Stimulated activated CD4-positive, alpha-beta T cell treated with anti-CD3 and anti-CD28 coated beads, Interleukin-1b, Interleukin-23, amount 100 ng/mL, for 4 hours (primary cell): Measurements from ENCODE around the gene AS3MT.
"Not testable (repeated sequence)": the region's sequence is repeated elsewhere in the genome, so short reads cannot be mapped to it uniquely, and the experiment has no call there.

Experiments used
- DNase-seq, 2 donors: peaks; one replicate each; pipeline ENCODE4 v3.0.0-alpha.2; 2020; ENCODE audit warnings: low read depth in 2 of 2

Gene AS3MT

DNA sequence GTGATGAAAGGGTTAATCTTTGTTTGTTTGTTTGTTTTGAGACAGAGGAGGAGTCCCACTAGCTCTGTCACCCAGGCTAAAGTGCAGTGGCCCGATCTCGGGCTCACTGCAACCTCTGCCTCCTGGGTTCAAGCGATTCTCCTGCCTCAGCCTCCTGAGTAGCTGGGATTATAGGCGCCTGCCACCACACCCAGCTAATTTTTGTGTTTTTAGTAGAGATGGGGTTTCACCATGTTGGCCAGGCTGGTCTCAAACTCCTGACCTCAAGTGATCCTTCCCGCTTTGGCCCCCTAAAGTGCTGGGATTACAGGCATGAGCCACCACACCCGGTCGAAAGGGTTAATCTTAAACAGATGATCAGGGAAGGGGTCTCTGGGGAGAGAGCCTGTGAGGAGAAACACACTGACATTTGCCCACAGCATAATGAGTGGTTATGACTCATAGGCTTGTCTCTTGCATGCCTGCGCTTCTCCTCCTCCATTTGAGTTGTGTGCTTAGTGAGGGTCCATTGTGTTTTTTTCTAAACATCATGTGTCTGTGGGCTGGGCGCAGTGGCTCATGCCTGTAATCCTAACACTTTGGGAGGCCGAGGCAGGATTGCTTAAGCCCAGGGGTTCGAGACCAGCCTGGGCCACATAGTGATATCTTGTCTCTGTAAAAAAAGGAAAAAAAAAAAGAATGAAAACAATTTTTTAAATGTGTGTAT is 13.4 kb upstream of the AS3MT start:
- DNase-seq, result not testable (repeated sequence)

DNA sequence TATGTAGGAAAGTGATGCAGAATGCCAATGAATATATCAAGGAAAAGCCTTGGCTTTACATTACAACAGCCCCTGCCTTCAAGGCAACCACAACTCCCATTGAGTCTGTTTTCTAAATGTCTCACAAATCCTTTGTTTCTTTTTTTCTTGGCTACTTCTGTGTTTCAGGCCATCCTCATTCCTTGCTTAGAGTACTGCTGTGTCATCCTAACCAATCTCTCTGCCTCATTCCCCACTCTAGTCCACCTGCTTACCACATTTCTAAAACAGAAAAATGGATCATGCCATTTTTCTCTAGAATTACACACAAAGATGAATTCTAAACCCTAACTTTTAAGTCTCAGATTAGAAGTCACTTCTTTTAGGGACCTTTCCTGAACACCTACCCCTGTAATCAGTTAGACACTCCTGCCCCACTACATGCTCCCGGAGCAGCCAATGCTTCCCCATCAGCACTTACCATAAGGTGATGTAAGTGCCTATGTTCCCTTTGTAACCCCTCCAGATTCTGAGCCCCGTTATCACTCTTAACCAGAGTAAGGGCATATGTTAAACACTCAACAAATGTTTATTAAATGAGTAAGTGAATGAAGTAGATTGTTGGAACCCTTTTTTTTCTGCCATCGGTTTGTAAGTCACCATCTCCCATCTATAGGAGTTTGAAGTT is 12.4 kb upstream of the AS3MT start:
- DNase-seq, result no peak

DNA sequence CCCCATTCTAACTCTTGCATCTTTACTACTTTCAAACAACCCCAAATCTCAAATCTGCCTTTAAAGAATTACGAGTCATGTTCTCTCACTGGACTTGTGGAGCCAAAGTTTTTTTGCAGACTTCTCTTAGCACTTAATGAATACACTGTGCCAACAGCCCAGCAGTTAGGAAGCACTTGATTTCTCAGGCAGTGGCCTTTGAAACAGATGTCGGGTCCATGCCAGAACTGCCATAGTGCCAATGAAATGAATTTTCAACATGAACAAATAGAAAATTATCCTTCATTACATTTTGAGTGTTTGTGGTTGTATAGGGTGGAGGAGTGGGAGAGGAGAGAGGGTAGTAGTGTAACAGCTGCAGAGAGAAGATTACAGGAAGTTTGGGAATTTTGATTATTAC is 9.4 kb upstream of the AS3MT start:
- DNase-seq, result no peak

DNA sequence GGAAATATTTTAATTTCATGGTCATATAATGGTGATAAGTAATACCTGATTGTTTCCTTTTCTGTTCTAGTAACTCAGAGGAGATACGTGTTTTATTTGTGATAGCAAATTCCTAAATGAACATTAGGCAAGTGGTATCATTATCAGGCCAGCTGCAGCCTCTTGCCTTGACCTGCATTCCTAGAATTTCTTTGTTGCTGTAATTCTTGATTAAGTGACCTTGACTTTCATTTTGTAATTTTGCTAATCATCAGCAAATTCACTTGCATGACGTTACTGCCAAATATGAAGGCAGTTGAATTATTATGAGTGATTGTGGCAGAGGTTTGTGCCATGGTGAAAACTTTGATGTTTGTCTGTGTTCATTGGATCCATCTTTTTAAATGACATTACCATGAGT is 5.6 kb upstream of the AS3MT start:
- DNase-seq, result no peak

DNA sequence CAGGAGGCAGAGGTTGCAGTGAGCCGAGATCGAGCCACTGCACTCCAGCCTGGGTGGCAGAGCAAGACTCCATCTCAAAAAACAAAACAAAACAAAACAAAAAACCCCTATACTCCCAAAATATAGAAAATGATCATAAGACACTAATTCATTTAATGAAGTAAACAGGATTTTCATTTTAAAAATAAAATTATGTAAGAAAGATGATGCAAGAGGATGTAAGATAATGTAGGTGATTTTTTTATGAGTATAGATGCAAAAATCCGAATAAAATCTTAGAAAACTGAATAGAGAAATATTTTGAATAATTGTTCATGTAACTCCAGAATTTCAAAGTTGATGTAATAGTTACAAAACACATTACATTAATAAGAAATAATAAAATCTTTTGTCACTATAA is 3.6 kb upstream of the AS3MT start:
- DNase-seq, result no peak

DNA sequence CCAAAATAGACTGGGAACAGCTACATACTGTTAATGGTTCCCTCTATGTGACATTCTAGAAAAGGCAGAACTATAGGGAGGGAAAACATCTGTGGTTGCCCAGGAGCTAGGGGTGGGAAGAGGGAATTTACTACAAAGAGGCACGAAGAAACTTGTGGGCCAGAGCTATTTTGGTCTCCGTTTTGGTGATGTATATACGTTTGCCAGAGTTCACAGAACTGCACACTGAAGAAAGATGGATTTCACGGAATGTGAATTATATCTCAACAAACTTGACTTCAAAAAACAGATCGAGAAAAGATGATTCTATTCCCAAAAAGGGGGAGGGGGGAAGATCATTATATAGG is 386 bp upstream of the AS3MT start:
- DNase-seq, result no peak

DNA sequence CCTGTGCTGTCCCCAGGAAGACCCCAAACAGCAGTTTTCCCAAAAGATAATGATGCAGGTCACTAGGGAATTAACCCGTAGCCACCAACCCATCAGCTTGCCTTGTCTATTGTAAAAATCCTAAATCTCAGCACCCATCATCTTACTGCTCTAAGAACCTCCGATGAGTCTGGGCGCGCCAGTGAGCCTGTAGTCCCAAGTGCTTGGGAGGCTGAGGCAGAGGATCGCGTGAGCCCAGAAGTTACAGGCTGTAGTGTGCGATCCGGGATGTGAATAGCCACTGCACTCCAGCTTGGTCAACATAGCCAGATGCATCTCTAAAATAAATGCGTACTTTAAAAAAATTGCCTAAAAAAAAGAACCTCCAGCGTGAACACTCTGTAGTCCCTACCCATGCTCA is 951 bp downstream of the AS3MT start:
- no peak for DNase-seq

DNA sequence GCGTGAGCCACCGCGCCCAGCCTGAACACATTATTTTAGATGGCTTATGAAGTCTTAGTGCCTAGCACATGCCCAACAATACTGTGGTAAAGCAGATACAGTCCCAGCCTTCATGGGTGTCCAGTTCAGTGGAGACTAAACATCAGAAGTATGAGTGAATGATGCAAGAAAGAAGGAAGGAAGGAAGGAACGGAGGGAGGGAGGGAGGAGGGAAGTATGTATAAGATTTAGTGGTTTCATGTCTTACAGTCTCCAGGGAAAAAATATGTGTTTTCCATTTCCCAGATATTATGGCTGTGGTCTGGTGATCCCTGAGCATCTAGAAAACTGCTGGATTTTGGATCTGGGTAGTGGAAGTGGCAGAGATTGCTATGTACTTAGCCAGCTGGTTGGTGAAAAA is 2.9 kb downstream of the AS3MT start:
- no peak for DNase-seq

DNA sequence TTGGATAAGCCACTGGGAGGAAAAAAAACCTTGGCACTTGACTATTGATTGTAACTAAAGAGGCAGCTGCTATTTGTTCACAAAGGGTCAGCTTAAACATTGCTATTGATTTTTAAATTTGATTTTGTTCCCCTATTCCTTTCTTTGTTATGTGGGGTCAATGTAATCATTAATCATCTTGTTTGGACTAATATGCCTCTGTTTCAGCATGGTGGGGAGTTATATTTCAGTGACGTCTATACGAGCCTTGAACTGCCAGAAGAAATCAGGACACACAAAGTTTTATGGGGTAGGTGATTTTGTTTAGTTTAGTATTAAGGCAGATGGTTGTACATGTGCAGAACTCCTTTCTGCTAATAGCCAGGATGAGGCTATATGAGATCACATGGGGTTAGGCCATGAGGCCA is 7.5 kb downstream of the AS3MT start:
- DNase-seq, result no peak

DNA sequence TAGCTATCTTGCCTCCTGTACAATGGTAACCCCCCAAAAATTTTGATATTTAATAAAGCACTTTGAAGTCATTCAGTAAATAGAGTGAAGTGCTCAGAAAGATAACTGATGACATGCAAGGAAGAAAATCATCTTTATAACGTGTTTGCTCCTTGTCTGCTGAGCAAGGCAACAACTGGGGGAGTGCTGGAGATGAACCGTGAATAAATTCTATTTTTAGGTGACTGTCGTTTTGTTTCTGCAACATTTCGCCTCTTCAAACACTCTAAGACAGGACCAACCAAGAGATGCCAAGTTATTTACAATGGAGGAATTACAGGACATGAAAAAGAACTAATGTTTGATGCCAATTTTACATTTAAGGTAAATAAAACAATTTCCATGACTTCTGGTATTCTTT is 9.4 kb downstream of the AS3MT start:
- no peak for DNase-seq

DNA sequence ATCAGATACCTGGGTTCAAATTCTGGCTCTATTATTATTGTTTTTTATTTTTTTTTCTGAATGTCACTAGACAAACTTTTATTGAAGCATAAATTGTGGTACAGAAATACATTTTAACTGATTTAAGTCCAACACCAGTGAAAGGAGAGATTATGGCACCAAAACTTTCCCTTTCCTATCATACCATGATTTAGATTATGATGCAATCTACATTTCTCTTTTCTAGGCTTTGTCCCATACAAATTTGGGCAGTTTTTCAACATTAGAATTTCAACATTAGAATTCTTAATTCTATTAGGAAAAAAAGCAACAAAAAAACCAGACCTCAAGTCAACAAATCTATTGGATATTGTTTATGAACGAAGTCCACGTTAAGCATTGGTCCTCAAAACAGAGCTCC is 11.0 kb downstream of the AS3MT start:
- no peak for DNase-seq

DNA sequence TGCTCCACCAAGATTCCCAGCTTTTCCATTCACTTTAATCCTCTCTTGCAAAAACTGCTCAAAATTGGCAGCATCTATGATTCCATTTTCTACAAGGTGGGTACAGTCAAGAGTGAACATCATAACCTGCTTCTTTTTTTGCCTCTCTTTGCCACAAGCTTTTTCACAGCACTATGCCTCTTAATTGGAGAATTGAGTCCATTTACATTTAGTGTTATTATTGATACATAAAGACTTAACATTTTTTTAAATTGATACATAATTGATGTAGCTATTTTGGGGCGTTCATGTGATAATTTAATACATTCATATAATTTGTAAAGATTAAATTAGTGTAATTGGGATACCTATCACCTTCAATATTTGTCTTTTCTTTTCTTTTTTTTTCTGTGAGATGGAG is 18.8 kb downstream of the AS3MT start:
- DNase-seq, result no peak

DNA sequence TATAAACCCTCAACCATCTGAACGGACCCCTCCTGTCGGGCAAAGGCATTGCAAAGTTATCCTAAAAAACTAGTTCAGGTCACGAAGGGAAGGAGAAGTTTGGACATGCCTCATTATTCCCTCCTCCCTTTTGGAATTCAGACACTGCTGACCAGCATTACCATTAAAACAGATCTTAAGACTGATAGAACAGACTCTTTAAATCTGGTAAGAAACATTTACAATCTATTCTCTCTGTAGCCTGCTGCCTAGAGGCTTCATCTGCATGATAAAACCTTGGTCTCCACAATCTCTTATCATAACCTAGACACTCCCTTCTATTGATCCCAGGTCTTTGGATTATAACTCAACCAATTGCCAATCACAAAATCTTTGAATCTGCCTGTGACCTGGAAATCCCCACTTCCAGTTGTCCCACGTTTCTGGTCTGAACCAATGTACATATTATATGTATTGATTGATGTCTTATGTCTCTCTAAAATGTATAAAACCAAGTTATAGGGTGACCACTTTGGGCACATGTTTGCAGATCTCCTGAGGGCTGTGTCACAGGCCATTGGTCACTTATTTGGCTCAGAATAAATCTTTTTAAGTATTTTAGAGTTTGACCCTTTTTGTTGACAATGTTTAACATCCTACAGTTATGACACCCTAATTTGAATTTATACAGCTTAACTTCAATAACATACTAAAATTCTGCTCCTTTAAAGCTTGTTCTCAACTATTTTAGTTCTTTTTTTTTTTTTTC is 25.4 kb downstream of the AS3MT start:
- DNase-seq, result no peak

DNA sequence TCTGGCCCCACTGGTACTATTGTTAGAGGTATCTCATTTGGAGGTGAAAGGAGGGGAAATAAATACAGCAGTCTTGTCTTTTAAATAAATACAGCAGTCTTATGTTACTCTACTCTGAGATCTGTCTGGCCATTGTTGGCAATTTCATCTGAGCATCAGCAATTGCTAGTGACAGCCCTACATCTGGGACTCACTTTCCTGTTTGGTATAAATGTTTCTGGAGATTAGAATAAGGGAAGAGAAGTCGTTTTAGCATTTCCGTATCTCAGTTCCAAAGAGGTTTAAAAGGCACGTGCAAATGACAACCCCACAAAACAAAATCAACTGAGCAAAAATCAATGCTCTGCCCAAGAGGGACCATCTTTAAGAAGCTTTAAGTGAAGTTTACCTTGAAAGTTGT is 30.7 kb downstream of the AS3MT start:
- DNase-seq, result no peak

DNA sequence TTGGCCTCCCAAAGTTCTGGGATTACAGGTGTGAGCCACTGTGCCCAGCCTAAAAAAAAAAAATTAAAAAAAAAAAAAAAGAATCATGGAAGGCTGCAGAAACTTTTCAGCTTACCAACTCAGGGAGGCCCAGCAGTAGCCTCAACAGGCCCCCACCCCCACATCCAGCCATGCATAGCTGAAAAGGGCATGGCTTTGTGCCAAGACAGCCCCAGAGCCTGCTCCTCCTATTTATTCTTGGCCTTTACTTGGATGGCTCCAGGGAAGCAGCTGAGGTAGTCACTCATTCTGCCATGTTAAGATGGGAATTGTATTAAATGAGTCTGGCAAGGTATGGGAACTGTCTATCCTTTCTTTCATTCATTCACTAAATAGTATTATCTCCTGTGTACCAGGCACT is 35.1 kb downstream of the AS3MT start:
- no peak for DNase-seq

DNA sequence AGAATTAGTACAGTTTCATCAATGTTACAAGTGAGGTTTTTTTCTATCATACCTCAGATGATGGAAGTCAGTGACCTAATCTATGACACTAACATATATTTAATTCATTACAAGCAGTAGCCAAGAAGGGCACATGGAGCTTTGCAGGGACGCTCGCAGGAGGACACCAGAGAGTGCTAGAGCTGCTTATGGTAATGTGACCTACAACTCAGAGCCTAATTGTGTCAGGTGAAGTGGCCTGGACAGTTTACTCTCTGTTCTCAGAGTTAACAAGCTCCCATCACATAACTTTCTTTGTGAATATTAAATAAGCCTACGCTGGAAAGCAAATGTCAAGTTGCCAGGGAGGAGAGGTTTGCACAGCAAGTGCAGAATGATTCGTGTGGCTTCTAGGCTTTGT is 37.2 kb downstream of the AS3MT start:
- DNase-seq, result no peak

DNA sequence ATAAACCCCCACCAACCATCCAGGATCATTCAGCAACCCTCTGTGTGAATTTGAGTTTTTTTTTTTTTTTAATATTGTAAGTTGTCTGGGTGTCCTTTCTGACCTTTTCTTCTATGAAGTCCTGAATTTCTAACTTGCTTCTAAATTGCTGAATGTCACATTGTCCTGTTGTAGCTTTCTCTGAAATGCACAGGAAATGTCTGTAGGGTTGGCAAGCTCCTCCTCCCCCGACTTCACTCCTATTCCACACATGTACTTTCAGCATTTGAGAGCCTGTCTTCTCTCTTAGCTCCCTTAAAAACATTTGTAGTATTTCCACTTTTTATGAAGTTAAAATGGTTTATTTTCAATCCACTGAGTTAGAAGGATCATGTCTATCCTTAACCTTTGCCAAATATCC is 45.5 kb downstream of the AS3MT start:
- DNase-seq, result no peak

DNA sequence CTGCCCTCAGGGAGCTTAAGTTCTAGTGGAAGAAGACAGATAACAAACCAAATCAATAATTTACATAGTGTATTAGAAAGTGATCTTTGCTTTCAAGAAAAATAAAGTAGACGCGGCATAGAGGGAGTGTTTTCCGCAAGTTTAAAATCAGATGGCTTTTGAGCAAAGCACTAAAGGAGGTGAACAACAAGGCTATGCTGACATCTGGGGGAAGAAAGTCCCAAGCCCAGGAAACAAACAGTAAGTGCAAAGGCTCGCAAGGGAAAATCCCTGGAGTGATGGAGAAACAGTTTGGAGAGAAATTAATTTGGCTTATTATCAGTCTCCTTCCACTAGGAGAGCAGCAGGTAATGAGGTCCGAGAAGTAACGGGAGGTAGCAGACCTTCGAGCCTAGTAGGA is 46.9 kb downstream of the AS3MT start:
- DNase-seq, result no peak

DNA sequence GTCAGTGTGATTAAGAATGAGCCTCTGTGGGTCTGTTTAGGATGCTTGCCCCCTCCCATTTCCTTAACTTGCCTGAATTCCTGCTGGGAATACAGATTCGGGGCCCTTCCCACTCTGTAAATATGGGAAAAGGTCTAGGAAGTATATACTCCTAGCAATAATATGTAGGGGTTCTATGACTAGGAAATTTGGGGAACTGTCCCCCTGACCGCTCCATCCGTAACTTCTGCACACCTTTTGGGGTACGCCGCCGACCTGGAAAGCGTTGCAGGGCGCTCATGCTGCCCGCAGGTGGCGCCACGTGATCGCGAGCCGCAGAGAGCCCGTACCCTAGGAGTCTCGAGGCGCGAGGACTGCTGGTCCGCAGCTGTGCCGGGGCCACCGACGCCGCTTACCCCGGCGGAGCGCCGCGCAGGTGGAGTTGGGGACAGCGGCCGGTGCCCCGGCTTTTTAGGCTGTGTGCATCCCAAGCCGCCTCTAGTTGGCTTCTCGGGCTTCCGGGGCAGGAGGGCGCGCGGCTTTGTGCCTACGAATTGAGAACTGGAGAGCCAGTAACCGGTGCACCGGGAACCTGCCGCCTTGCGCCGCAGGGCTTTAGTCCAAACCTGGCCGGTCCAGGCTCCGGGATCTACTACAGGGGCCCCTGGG is 48.2 kb downstream of the AS3MT start:
- DNase-seq, result peak; percentile 72 to 73

DNA sequence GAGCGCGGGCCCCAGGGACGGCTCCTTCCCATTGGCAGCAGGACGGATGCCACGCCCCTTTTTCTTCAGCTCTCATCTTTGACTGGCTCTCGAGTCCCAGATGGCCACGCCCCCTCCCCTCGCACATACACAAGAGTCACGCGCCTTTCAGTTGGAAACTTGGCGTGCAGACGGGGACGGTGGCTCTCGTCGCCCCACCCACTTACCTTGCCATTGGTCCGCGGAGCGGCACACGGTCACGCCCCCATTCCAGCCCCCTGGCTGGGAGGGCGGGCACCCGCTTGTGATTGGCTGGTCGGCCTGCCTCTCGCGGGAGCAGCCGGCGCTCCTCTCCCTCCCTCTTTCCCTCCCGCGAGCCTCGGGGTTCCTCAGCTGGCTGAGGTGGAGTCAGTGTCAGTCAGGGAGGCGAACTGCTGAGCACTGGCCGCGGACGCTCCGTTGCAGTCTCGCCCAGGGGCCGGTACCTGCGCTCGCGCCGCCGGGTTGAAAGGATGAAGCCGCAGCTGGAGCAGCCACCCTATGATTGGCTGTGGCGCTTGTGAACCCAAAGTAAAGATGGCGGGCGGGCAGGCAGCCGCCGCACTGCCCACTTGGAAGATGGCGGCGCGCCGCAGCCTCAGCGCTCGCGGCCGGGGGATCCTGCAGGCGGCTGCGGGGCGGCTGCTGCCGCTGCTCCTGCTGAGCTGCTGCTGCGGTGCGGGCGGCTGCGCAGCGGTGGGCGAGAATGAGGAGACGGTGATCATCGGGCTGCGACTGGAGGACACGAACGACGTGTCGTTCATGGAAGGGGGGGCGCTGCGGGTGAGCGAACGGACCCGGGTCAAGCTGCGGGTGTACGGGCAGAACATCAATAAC is 48.9 kb downstream of the AS3MT start, which contains the start of gene CNNM2:
Gene CNNM2, plus strand, starts transcription at position 333 of the 855 bp plus-strand sequence. Its CDS starts 187 bp downstream, at position 520.
- peak; percentile 98 to 99 for DNase-seq

DNA sequence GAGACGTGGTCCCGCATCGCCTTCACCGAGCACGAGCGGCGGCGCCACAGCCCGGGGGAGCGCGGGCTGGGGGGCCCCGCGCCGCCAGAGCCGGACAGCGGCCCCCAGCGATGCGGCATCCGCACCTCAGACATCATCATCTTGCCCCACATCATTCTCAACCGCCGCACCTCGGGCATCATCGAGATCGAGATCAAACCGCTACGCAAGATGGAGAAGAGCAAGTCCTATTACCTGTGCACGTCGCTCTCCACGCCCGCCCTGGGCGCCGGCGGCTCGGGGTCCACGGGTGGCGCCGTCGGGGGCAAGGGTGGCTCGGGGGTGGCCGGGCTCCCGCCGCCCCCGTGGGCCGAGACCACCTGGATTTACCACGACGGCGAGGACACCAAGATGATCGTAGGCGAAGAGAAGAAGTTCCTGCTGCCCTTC is 49.6 kb downstream of the AS3MT start:
- DNase-seq, result no peak
